NCI-H1694 treated with DMSO at 0.1 percent for 48 hours (cell line): ENCODE data around the gene KRT82.
"Not testable (repeated sequence)": the region's sequence is repeated elsewhere in the genome, so short reads cannot be mapped to it uniquely, and the experiment has no call there.

Experiments used
- DNase-seq: peaks from one replicate; lab custom pipeline; 2025; lab: John Stamatoyannopoulos, UW

KRT82 gene

DNA sequence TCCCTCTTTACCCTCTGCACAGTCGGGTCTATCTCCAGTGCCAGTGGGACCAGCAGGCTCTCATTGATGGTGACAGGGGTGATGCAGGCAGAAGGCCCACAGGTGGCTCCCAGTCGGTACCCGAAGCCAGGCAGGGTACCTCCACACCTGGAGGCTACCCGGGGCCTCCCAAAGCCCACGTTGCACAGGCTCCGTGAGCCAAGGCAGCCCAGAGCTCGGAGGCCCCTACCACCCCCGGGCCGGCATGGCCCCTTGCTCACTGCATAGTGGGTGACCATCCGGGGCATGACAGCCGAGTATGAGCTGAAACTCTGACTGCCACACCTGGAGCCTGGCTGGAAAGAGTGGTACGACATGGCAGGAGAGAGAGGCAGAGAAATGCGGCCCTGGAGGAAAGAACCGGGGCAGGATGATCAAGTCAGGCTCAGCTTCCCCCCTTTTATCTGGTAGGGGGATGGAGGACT is at the start of gene KRT82:
Gene KRT82 (minus strand): TSS at position 414 of the 464 bp plus-strand sequence. CDS start 58 bp downstream, at position 356.
- no peak for DNase-seq

DNA sequence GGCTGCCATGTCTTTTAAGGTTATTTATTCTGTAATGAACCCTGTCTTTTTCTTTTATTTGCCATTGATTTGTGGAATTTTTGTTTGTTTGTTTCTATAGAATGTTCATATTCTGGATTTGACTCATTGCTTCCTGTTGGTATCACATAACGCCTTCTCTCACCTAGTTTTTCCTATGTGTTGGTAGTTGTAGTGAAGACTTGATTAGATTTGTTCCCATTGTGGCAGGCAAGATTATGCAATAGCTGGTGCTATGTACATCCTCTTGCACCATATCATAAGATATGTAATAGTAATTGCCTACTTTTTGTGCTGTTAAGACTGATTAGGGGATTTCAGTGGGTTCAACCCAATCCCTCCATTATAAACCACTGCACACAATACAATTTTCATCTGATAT is 49.7 kb upstream of the KRT82 start:
- DNase-seq = no peak

DNA sequence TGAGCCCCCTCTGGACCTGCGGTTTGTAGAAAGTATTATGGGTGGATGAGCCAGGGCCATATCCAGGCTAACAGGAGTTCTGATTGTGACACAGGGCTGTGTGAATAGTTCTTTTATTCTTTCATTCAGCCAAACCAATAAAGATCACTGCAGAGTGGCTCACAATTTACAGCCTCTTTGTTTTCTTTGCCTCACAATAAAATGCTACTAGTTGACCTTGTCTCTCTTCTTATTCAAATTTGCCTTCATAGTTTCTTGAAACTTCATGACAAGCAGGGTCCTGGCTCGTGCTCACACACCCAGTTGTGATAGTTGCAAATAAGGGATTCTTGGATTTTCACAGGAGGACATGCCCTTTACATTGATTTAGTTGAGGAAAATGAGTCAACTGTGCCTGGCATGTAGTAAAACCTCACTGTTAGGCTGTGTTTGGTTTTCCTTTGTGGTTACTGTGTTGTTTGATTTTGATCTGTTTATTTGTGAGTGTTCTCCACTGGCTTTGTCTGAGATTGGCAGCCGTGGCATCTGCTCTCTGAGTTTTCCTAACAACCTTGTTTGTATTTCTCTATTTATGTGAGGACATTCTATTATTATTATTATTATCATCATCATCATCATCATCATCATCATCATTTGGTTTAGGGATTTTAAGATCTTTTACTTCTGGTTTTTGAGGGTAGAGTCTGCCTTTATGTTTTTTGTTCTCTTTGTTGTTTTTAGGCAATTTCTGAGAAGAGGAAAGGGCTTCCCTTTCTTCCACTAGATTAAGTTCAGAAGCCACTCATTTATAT is 48.5 kb upstream of the KRT82 start:
- DNase-seq = no peak

DNA sequence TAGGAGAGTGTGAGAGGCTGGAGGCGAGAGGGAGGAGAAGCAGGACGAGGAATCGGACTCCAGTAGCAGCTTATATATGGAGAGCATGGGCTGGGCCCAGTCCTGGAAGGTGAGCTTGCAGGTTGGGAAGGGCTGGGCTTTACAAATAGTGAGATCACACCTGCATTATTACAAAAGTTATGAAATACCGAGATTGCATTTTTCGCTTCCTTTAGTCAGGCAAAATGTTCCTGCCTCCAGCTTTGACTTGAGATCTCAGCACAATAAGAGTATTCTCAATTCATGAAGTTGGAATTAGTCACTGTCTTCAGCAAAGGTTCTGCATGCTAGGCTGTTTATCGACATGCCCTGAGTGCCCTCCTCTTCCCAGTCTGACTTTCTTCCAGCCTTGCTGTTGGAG is 46.0 kb upstream of the KRT82 start, which contains the start of gene KRT6B:
Gene KRT6B (minus strand): TSS at position 46 of the 400 bp plus-strand sequence. CDS start 68 bp downstream, outside the sequence.
- no peak for DNase-seq

DNA sequence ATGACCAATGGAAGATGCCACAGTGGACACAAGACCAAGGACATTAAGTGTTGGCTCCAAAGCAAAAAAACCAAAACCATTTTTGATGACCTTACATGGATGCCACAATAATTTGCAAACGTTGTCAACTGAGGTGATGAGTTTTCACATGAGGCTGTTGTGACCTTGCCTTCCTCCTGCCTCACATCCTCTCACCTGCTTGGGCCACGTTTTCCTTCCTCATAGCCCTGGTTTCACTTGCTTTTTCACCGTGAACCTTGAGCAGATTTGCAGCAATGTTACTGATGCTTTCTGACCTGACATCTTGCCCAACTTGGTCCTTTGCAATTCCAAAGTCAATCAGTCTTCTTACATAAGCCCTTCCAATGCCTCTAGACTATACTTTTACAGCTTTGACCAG is 42.1 kb upstream of the KRT82 start:
- DNase-seq = no peak

DNA sequence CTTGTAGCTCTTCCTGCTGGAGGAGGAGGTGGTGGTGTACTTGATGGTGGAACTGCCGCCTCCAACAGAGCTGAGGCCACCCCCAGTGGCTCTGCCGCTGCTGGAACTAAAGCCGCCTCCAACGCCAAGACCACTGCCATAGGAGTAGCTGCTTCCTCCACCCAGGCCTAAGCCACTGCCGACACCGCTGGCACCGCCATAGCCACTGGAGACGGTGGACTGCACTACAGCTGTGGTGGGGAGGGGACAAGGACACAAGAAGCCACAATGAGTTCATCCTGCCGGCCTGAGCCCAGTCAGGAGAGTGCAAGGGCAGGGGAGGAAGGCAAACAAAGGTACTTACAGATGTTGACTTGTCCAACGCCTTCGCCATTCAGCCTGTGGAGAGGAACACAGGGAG is 41.1 kb upstream of the KRT82 start:
- DNase-seq = not testable (repeated sequence)

DNA sequence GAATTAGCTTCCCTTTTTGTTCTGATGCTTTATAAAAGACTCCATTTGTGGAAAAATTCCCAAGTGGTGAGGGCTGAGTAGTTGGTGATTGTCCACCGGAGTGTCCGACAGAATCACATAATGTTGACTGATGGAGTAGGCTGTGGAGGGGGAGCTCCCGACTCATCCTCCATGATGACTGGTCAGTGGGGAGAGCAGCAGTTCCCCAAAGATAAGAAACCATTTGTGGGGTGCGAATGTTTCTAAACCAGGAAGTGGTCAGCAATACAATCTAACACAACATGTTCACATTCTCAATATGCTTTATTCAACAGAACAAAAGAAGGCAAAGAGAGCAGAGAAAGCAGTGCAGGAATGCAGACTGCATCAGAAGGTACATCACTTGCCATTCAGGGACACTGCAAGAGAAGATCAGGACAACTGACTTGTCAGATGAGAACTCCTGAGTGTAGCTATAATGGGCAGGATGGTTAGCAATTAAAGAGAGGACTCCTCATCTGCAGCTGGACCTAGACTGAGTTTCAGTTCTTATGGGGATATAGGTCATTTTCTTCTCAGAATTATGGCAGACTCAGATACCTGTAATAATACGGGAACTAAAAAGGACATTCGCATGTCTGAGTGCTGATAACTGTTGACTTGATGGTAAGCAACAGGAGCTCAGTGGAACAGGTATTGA is 40.4 kb upstream of the KRT82 start:
- no peak for DNase-seq

DNA sequence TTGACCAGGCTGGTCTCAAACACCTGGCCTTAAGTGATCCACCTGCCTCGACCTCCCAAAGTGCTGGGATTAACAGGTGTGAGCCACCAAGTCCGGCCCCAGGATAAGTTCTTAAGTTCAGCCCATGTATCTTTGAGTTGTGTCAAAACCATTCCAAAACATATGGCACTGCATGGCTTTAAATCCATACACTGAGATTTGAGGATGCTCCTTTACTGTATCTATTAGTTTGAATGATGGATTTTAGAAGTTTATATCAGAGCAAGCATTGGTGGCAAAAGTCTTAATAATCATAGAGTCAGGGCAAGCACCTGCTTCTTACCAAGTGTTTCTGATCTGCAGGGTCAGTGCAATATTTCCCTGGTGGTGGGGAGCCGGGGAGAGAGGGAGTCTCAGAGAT is 39.7 kb upstream of the KRT82 start:
- DNase-seq = no peak

DNA sequence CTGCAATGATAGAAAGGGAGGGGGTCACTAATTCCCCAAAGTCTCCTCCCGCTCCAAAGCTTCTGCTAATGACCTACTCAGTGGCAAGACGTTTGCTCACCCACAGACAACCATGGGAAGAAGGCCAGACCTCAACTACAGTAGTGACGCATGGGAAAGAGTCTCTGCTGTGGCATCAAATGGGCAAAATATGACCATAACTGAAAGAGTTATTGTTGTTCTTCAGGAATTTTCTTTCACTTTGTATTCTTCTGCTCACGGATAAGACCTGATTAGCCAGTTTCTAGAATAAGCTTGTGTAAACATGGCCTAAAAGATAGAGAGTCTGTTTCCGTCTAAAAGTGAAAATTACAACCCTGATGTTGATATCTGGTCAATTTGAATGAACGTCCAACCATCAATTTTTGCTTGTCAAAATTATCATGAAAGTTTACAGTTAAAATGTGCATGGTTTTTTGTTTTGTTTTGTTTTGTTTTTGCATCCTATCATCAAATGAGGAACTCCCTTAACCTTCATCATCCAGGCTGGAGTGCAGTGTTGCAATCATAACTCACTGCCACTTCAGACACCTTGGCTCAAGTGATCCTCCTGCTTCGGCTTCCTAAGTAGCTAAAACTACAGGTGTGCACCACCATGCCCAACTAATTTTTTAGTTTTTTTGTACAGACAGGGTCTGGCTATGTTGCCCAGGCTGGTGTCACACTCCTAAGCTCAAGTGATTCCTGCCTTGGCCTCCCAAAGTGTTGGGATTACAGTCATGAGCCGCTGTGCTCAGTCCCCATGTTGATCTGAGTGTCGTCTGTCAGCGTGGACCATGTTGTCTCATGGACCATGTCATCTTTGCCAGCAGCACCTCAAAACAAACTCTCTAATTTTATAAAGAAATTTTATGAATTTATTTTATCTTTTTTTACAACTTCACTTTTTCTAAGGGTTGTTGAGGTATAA is 38.8 kb upstream of the KRT82 start:
- no peak for DNase-seq

DNA sequence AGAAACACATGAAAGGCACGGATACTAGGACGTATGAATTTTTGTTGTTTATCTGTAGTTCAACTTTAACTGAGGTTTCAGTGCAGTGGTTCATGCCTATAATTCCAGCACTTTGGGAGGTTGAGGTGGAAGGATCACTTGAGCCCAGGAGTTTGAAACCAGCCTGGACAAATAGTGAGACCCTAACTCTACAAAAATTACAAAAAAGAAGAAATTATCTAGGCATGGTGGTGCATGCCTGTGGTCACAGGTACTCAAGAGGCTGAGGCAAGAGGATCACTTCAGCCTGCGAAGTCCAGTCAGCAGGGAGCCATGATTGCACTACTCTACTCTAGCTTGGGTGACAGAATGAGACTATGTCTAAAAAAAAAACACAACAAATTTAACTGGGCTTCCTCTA is 37.8 kb upstream of the KRT82 start:
- DNase-seq = no peak

DNA sequence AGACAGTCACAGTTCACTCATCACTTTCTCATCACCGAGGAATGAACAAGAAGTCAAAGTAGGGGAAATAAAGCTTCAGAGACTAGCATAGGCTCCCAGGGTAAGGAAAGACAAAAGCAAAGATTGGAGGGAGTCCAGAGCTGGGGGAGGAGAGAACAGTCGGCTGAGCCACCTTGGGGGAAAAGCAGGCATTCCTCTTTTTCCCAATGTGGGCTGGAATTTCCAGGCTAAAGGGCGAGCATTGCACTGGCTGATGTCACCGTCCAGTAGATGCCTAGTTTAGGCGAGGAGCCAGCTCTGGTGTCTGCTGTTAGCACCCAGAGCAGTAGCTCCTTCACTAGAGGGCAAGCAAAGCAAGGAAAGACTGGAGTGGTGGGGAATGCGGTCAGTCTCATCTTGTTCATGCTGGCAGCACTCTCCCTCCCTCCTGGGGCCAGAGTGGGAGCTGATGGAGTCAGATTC is 36.5 kb upstream of the KRT82 start:
- DNase-seq = no peak

DNA sequence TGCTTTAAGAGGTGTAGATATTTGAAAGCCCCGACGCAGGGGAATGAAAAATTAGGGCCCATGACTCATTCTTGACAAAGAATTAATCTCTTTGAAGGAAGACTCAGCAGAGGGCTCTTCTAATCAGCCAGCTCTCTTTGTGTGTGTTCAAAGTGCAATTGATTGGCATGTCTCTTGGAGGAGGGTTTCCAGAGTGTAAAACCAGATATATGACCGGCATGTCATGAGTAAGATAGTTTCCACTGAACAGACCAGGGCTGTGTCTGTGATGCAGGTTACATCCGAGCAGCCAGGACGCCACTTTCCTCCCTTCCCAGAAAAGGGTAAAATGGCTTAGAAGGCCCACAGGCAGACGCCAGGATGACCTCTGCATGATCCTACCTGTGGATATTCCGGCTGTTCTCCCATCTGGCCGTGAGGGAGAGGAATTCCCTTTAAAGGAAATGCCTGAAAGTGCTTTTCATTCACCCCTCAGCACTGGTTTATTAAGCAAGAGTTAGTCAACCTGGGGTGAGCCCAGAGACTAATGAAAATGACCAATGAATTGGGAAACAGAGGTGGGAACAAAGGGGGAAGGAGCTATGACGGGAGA is 35.3 kb upstream of the KRT82 start:
- DNase-seq = no peak

DNA sequence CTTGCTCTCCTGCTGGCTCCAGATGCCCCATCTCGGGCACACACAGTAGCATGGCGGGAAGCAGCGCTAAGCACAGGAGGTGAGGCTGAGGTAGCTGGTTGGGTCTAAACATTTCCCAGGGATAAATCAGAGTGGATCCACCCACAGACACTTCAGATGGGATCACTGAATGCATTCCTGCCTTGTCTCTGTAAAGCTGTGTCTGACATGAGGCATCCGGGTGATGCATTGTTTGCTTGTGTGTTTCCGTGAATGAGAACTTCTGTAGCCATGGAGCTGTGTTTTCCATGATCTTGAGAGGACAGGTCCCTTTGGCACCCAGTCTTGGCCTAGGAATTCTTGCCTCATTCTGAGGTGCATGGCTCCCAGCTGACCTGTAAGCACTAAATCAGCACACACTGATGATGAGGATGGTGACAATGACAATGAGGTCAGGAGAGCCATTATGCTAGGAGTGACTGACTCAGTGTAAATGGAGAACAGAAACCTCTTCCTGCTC is 34.7 kb upstream of the KRT82 start:
- no peak for DNase-seq

DNA sequence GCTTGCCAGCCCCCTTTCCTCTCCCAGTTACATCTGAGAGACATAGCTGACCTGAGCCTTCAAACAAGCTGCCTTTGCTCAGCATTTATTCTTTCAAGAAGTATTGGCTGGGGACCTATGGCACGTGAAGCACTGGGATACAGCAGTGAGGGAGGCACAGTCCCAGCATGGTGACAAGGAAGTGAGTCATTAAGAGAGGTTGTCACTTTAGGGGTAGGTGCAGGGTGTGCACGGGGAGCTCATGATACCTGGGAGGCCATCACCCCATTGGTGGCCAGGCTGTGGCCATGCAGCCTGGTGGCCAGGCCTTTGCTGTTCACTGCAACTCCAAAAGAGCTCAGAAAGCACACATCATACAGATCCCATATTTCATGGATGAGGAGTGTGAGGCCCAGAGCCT is 33.7 kb upstream of the KRT82 start:
- DNase-seq = no peak

DNA sequence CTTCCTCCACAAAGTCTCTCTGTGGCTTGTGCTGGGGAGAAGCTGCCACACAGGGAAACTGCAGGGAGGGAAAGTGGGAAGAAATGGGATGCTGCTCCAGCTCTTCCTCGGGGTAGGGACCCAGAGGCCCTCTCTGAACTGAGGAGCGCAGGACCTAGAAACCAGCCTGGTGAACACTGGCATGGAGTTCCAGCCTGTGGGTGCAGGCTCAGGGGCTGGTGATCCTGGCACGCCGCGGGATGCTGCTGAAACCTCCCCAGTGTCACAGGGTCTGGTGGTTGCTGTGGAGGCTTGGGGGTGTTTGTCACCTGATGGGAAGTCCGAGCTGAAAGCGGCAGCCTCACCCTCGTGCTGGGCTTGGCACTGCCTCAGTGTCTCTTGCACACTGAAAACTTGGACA is 33.3 kb upstream of the KRT82 start:
- DNase-seq = no peak

DNA sequence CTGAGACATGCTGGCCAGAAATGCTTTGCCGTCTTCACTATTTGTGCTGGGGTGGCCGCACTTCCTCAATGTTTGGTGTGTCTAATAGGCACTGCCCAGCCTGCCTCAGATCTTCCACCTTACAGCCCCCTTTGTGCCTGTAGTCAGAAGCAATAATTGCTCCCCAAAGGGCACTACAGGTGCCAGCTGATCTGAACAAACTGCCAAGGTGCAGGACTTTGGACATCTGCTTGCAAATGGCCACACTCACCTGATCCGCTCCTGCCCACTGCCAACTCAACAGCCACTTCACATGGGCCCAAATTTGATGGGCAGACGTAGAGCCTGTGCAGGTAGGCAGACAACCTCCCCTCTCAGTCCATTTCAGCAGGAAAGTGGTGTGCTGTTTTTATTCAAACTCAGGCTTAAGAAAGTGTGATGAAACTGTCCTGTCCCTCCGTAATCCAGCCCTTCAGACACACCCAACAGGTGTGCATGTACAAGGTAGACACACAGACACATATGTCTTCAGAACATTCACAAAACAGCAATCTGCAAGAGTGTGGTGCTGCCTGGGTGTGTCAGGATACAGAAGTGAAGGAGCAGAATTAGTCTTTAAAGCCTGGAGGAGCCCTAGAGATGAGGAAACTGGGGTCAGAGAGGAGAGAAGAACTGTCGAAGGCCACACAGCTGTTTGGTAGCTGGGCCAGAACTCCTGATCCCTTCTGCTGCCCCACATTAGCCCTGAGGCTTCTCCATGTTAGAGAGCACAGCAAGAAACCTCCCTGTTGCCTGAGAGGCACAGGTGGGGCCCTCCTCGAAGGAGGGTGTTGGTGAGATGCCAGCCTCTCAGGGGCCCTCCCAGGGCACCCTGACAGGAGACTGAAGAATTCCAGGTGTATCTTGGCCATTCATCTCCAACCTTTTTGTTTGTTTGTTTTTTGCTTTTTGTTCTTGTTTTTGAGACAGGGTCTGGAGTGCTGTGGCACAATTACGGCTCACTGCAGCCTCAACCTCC is 32.5 kb upstream of the KRT82 start:
- no peak for DNase-seq

DNA sequence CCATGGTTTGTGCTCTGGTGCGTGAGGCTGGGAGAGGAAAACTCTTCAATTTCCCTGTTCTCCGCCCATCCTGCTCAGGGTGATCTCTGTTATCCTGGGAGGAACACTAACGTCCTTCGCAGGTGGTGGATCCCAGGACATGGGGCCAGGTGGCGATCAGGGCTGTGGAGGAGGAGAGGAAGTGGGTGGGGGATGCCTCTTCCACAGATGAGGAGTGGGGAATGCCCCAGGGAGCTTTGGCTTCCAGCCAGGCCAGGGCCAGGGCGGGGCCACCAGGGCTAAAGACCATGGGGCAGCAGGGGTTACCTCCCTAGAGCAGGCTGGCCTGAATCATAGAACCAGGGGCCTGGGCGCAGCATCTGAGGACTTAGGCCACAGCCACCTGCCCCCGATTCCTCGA is 31.4 kb upstream of the KRT82 start:
- DNase-seq = no peak

DNA sequence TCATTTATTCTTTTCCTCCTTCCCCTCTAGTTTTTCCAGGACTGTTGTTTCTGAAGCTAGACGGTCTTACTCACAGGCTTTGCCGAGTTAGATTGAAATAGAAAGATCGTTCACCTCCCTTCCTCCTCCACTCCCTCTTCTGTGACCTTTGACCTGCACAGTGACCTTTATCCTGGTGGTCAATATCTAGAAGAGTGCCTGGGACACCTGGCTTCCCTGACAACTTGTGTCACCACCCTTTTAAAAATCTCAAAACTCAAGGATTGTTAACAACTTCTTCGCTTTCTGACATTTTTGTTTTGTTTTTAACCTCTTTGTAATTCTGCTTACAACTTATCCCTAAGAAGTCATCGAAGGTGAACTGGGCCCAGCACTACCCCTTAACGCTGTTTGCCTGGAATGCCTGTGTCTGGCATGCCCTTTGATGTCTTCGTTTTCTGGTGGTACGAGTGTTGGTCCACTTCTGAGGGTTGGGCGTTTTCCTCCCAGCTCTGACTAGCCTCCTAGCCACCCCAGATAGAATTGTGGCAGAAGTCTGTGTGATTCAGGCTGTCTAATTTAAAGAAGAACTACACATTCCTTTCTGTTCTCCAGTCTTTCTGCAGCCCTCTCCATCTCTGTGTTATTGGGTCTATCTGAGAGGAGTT is 30.8 kb upstream of the KRT82 start:
- no peak for DNase-seq

DNA sequence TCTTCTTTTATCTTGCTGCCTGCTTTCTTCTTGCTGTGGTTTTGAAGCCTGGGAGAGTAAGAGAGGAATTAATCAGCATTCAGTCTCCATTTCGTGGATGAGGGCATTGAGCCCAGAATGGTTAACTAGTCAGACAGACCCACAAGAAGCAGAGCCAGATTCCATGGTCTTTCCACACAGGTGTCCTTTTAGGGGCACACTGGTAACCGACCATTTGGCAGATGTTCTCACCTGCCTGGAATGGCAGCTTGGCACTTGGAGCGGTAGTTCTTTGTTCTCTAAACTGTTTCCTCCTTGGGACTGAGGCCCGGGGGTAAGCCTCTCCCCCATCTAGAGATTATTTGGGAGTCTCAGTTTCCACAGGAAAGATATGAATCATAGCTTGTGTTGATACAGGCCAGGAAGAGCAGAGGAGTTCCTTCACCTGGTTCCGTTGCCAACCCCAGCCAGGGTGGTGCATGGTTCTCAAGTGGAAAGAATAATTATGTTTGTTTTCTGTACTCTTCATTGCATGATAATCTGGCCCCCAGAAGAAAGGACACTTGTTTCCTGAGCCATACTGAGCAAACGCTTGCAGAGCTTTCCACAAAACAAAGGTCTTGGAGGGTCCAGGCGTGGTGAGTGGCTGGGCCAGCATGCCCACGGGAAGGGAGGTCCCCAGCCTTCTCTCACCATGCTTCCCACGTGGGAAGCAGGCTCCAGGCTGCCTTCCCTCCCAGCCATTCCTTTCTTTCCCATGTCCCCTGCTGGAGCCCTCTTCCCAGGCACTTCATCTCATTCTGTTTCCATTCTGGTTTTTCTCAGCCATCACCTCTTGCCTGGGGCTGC is 30.1 kb upstream of the KRT82 start:
- DNase-seq = no peak
